ENCODE results near the gene RPP25L. TPM values are rescaled to one million over a fixed set of nuclear protein-coding genes. Genes with fewer than 3 reads are reported as not detected.

Gene RPP25L
- total RNA-seq, 1 experiment from 2014 or later: 24.5 TPM

- Mint-ChIP-seq H3K9me3 (no peaks in the 10 kb centered on the region), H3K27ac (peak overlapping the region; percentile 82), H3K4me3 (peak overlapping the region; percentile 82), H3K27me3 (ENCODE audit: low read depth) (peaks cover 8% of the 10 kb centered on the region), H3K4me1 (peaks cover 20% of the 10 kb centered on the region), H3K36me3 (no peaks in the 10 kb centered on the region)
- CTCF ChIA-PET: interaction anchor here (0.6 to 3.6 kb wide), 13 partner anchors 12 to 208 kb away, joined by 3 to 19 read pairs (median 3); partner anchors contain the start of gene ARID3C
- TF ChIP-seq ZNF423 (CRISPR knock-in tag; IDR thresholded peaks at IDR 0.05) (no peak), ZNF232 (CRISPR knock-in tag; IDR thresholded peaks at IDR 0.05) (0 out of 2 replicates have a peak, but pooled peaks have one; percentile 5)
- DNase-seq (ENCODE audit: low spot score) (no peak), ATAC-seq (peak; percentile 15)
- POLR2A ChIA-PET: interaction anchor here (1.1 kb wide), 1 partner anchor 27 kb away, joined by 3 read pairs; the partner anchor contains the start of gene SIGMAR1
Measured at GRCh38 chr9:34611251-34611810, 566 bp downstream of the RPP25L start.

- ATAC-seq (no peak), DNase-seq (ENCODE audit: low spot score) (no peak)
- POLR2A ChIA-PET: interaction anchor here (1.1 kb wide), 1 partner anchor 27 kb away, joined by 3 read pairs; the partner anchor contains the start of gene SIGMAR1
- Mint-ChIP-seq H3K4me1 (peaks cover 20% of the 10 kb centered on the region), H3K36me3 (no peaks in the 10 kb centered on the region), H3K4me3 (peak overlapping the region; percentile 82), H3K9me3 (no peaks in the 10 kb centered on the region), H3K27ac (no peak overlapping the region), H3K27me3 (ENCODE audit: low read depth) (peaks cover 8% of the 10 kb centered on the region)
- TF ChIP-seq MXD4 (CRISPR knock-in tag; IDR thresholded peaks at IDR 0.05; ENCODE audit: borderline replicate concordance): no peak
- TF ChIP-seq, protein P1, sequence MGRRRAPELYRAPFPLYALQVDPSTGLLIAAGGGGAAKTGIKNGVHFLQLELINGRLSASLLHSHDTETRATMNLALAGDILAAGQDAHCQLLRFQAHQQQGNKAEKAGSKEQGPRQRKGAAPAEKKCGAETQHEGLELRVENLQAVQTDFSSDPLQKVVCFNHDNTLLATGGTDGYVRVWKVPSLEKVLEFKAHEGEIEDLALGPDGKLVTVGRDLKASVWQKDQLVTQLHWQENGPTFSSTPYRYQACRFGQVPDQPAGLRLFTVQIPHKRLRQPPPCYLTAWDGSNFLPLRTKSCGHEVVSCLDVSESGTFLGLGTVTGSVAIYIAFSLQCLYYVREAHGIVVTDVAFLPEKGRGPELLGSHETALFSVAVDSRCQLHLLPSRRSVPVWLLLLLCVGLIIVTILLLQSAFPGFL (CRISPR knock-in tag; IDR thresholded peaks at IDR 0.05; ENCODE audit: borderline replicate concordance): no peak
- no peak for TF ChIP-seq ZNF423 (CRISPR knock-in tag; IDR thresholded peaks at IDR 0.05)
- no peak for TF ChIP-seq ZNF232 (CRISPR knock-in tag; IDR thresholded peaks at IDR 0.05)
- no peak for TF ChIP-seq KAT7 (CRISPR knock-in tag; IDR thresholded peaks at IDR 0.05; ENCODE audit: borderline replicate concordance)
- TF ChIP-seq, protein P2, sequence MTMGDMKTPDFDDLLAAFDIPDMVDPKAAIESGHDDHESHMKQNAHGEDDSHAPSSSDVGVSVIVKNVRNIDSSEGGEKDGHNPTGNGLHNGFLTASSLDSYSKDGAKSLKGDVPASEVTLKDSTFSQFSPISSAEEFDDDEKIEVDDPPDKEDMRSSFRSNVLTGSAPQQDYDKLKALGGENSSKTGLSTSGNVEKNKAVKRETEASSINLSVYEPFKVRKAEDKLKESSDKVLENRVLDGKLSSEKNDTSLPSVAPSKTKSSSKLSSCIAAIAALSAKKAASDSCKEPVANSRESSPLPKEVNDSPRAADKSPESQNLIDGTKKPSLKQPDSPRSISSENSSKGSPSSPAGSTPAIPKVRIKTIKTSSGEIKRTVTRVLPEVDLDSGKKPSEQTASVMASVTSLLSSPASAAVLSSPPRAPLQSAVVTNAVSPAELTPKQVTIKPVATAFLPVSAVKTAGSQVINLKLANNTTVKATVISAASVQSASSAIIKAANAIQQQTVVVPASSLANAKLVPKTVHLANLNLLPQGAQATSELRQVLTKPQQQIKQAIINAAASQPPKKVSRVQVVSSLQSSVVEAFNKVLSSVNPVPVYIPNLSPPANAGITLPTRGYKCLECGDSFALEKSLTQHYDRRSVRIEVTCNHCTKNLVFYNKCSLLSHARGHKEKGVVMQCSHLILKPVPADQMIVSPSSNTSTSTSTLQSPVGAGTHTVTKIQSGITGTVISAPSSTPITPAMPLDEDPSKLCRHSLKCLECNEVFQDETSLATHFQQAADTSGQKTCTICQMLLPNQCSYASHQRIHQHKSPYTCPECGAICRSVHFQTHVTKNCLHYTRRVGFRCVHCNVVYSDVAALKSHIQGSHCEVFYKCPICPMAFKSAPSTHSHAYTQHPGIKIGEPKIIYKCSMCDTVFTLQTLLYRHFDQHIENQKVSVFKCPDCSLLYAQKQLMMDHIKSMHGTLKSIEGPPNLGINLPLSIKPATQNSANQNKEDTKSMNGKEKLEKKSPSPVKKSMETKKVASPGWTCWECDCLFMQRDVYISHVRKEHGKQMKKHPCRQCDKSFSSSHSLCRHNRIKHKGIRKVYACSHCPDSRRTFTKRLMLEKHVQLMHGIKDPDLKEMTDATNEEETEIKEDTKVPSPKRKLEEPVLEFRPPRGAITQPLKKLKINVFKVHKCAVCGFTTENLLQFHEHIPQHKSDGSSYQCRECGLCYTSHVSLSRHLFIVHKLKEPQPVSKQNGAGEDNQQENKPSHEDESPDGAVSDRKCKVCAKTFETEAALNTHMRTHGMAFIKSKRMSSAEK (CRISPR knock-in tag; IDR thresholded peaks at IDR 0.05; ENCODE audit: borderline replicate concordance): no peak
- CTCF ChIA-PET: interaction anchor here (0.6 to 3.6 kb wide), 10 partner anchors 12 to 207 kb away, joined by 3 to 19 read pairs (median 3); partner anchors contain the start of gene ARID3C
Measured at GRCh38 chr9:34610434-34611206, 1.3 kb downstream of the RPP25L start.

DNA sequence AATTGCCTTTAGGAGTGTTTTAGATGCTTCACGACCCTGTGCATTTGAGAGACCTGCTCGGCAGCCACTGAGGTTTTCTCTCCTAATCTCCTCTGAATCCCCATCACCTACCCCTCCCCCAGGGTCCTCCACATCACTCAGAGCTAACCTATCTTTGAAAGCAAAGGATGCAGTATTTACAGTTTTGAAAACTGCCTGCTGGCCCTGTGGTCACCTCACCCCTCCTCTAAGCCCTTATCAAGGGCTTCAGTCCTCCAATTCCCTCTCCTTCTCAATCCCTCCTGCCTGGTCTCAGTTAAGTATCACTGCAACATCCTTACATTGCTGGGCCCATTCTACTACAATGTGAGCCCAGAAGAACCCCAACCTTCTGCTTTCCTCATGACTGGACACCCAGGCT is 4.6 kb downstream of the RPP25L start:
- no peaks in the 10 kb centered on the region for H3K36me3 Mint-ChIP-seq
- DNase-seq (ENCODE audit: low spot score) (no peak), ATAC-seq (no peak)
- ChIA-PET CTCF (interaction anchor here (0.8 to 7.0 kb wide), 5 partner anchors 15 to 204 kb away, joined by 3 to 96 read pairs (median 8); no protein-coding TSS in a partner anchor), POLR2A (no interaction called here)
- peaks cover 15% of the 10 kb centered on the region for H3K4me1 Mint-ChIP-seq
- no peak overlapping the region for H3K27ac Mint-ChIP-seq
- TF ChIP-seq, protein P3, sequence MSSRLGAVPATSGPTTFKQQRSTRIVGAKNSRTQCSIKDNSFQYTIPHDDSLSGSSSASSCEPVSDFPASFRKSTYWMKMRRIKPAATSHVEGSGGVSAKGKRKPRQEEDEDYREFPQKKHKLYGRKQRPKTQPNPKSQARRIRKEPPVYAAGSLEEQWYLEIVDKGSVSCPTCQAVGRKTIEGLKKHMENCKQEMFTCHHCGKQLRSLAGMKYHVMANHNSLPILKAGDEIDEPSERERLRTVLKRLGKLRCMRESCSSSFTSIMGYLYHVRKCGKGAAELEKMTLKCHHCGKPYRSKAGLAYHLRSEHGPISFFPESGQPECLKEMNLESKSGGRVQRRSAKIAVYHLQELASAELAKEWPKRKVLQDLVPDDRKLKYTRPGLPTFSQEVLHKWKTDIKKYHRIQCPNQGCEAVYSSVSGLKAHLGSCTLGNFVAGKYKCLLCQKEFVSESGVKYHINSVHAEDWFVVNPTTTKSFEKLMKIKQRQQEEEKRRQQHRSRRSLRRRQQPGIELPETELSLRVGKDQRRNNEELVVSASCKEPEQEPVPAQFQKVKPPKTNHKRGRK (CRISPR knock-in tag; IDR thresholded peaks at IDR 0.05; ENCODE audit: borderline replicate concordance): no peak
- TF ChIP-seq HMGXB4 (CRISPR knock-in tag; IDR thresholded peaks at IDR 0.05) (no peak), OVOL2 (CRISPR knock-in tag; IDR thresholded peaks at IDR 0.05; ENCODE audit: borderline replicate concordance) (no peak), GABPB1 (CRISPR knock-in tag; IDR thresholded peaks at IDR 0.05) (no peak), NFE2L1 (CRISPR knock-in tag; IDR thresholded peaks at IDR 0.05) (no peak), ZNF121 (CRISPR knock-in tag; IDR thresholded peaks at IDR 0.05) (no peak), JAZF1 (CRISPR knock-in tag; IDR thresholded peaks at IDR 0.05) (no peak), SMAD3 (CRISPR knock-in tag; IDR thresholded peaks at IDR 0.05; ENCODE audit: borderline replicate concordance) (no peak), IRF2 (CRISPR knock-in tag; IDR thresholded peaks at IDR 0.05; ENCODE audit: borderline replicate concordance, low read depth) (no peak)
- no peaks in the 10 kb centered on the region for H3K9me3 Mint-ChIP-seq
- H3K4me3 Mint-ChIP-seq: no peak overlapping the region
- H3K27me3 Mint-ChIP-seq (ENCODE audit: low read depth): no peaks in the 10 kb centered on the region; the same call in 1 of the 2 replicates
